HepG2 (cell line): ENCODE measurements around the gene S100A16. TPM values are rescaled to one million over a fixed set of nuclear protein-coding genes. Genes with fewer than 3 reads are reported as not detected.

ENCODE experiments used
- CEBPG ChIP-seq: IDR thresholded peaks from 2 replicates; pipeline ENCODE4 v1.6.1; 2016
- CHD2 ChIP-seq: IDR thresholded peaks from 2 replicates; pipeline ENCODE4 v1.6.1; 2011; ENCODE audit warnings: low read depth, low read length, improper control_type of control experiment
- DDIT3 ChIP-seq: sonication (generic); formaldehyde crosslinking; IDR thresholded peaks from 2 replicates; pipeline ENCODE4 v1.4.0; 2020; ENCODE audit warnings: mild to moderate bottlenecking, missing genetic modification reagents
- ELK4 ChIP-seq: sonication (generic); formaldehyde crosslinking; IDR thresholded peaks from 2 replicates; pipeline ENCODE4 v1.9.0; 2021; ENCODE audit warnings: missing genetic modification reagents, borderline replicate concordance
- GMEB2 ChIP-seq: IDR thresholded peaks from 2 replicates; pipeline ENCODE4 v1.6.1; 2016; ENCODE audit warnings: missing biosample characterization, missing genetic modification reagents, low read depth
- IRF2 ChIP-seq: IDR thresholded peaks from 2 replicates; pipeline ENCODE4 v1.6.1; 2018; ENCODE audit warnings: missing genetic modification reagents, missing compliant biosample characterization
- KAT7 ChIP-seq: IDR thresholded peaks from 2 replicates; pipeline ENCODE4 v1.6.1; 2018; ENCODE audit warnings: borderline replicate concordance, missing compliant biosample characterization
- MED1 ChIP-seq: sonication (generic); formaldehyde crosslinking; IDR thresholded peaks from 2 replicates; pipeline ENCODE4 v1.4.0; 2020; ENCODE audit warnings: missing genetic modification reagents
- NFAT5 ChIP-seq: sonication (generic); formaldehyde crosslinking; IDR thresholded peaks from 2 replicates; pipeline ENCODE4 v1.4.0; 2020; ENCODE audit warnings: missing genetic modification reagents
- NFATC3 ChIP-seq: sonication (generic); formaldehyde crosslinking; IDR thresholded peaks from 2 replicates; pipeline ENCODE4 v1.5.1; 2020; ENCODE audit warnings: mild to moderate bottlenecking, missing genetic modification reagents
- NKX3-1 ChIP-seq: sonication (generic); formaldehyde crosslinking; IDR thresholded peaks from 2 replicates; pipeline ENCODE4 v1.5.0; 2020; ENCODE audit warnings: missing genetic modification reagents
- PAWR ChIP-seq: sonication (generic); formaldehyde crosslinking; IDR thresholded peaks from 2 replicates; pipeline ENCODE4 v1.4.0; 2020; ENCODE audit warnings: missing genetic modification reagents, mild to moderate bottlenecking, borderline replicate concordance
- PHF8 ChIP-seq: sonication (generic); formaldehyde crosslinking; IDR thresholded peaks from 2 replicates; pipeline ENCODE4 v1.5.0; 2020; ENCODE audit warnings: missing genetic modification reagents
- SNAPC2 ChIP-seq: sonication (generic); formaldehyde crosslinking; IDR thresholded peaks from 2 replicates; pipeline ENCODE4 v1.8.1; 2022; ENCODE audit warnings: mild to moderate bottlenecking, missing genetic modification reagents
- XRCC5 ChIP-seq: fragments of 200-400 bp; formaldehyde crosslinking; optimal IDR thresholded peaks from 2 replicates; pipeline ENCODE3; 2017; ENCODE audit warnings: mild to moderate bottlenecking, low read length
- ZBTB21 ChIP-seq: sonication (generic); formaldehyde crosslinking; IDR thresholded peaks from 2 replicates; pipeline ENCODE4 v1.4.0; 2020; ENCODE audit warnings: missing genetic modification reagents
- ZC3H4 ChIP-seq: sonication (generic); formaldehyde crosslinking; IDR thresholded peaks from 2 replicates; pipeline ENCODE4 v1.4.0; 2020; ENCODE audit warnings: missing genetic modification reagents, borderline replicate concordance
- ZEB1 ChIP-seq: IDR thresholded peaks from 2 replicates; pipeline ENCODE4 v1.6.1; 2012; ENCODE audit warnings: mild to moderate bottlenecking, low read depth, inconsistent platforms; ENCODE audit not compliant: insufficient replicate concordance
- ZFP82 ChIP-seq: sonication (generic); formaldehyde crosslinking; IDR thresholded peaks from 2 replicates; pipeline ENCODE4 v1.5.1; 2020; ENCODE audit warnings: mild to moderate bottlenecking, missing genetic modification reagents, borderline replicate concordance
- ZNF256 ChIP-seq: sonication (generic); formaldehyde crosslinking; conservative IDR thresholded peaks from 2 replicates; pipeline ENCODE4 v1.4.0; 2020; ENCODE audit warnings: missing genetic modification reagents
- ZNF468 ChIP-seq: sonication (generic); formaldehyde crosslinking; IDR thresholded peaks from 2 replicates; pipeline ENCODE4 v1.8.0; 2022; ENCODE audit warnings: mild to moderate bottlenecking, moderate library complexity, missing genetic modification reagents
- ZNF556 ChIP-seq: sonication (generic); formaldehyde crosslinking; IDR thresholded peaks from 2 replicates; pipeline ENCODE4 v1.4.0; 2020; ENCODE audit warnings: mild to moderate bottlenecking, missing genetic modification reagents, borderline replicate concordance
- ZNF747 ChIP-seq: sonication (generic); formaldehyde crosslinking; IDR thresholded peaks from 2 replicates; pipeline ENCODE4 v1.8.1; 2023; ENCODE audit warnings: missing genetic modification reagents, mild to moderate bottlenecking, borderline replicate concordance
- polyA plus RNA-seq, 8 experiments: library from polyadenylated mRNA; depleted of rRNA in 3 of 8; stranded (reverse) in 7 of 8; unstranded in 1 of 8; fragments of >200 nt; fragmentation: Illumina TruSeq in 4 of 8; extraction: Trizol in 4 of 8; gene quantifications; 2 replicates each; pipeline versions ENCODE4 v1.2.1 to v1.2.3, GENCODE V29; 2011 to 2016; ENCODE audit warnings: low read depth in 4 of 8, missing spikeins in 1 of 8, mixed read lengths in 1 of 8; ENCODE audit not compliant: insufficient read depth in 1 of 8
- total RNA-seq, 5 experiments: library from RNA; depleted of rRNA; stranded (reverse); fragments of >200 nt; fragmentation: Illumina TruSeq; extraction: Trizol; gene quantifications; 2 replicates each; pipeline ENCODE4 v1.2.3, GENCODE V29; 2016; ENCODE audit warnings: low read depth in 1 of 5

Gene S100A16
- total and polyA plus RNA-seq, 2 of the 13 experiments (the other 11 are each of a cell fraction or from before 2014, with no cell fraction given): 46.0 to 195 TPM

GRCh38 chr1:153608742-153609584 is 4.0 kb downstream of the S100A16 start (continued):
- TF ChIP-seq NFAT5 (CRISPR knock-in tag): no peak
- peak; percentile 27; the same call in 1 of the 2 replicates for TF ChIP-seq ZFP82 (CRISPR knock-in tag)
- no peak for TF ChIP-seq DDIT3
- TF ChIP-seq ZC3H4 (CRISPR knock-in tag): peak; percentile 63; the same call in 1 of the 2 replicates
- no peak for TF ChIP-seq ELK4 (CRISPR knock-in tag)
- TF ChIP-seq PHF8 (CRISPR knock-in tag): no peak; the same call in none of the 2 replicates
- TF ChIP-seq NKX3-1: no peak
- no peak for TF ChIP-seq ZNF468 (CRISPR knock-in tag)
- peak; percentile 73 for TF ChIP-seq ZNF747 (CRISPR knock-in tag)
- no peak for TF ChIP-seq NFATC3
- TF ChIP-seq ZEB1: no peak
- peak; percentile 75 for TF ChIP-seq MED1 (CRISPR knock-in tag)
- peak; percentile 78; the same call in 1 of the 2 replicates for TF ChIP-seq SNAPC2
- peak; percentile 69 for TF ChIP-seq ZNF556 (CRISPR knock-in tag)
- no peak for TF ChIP-seq ZNF256
- TF ChIP-seq ZBTB21 (CRISPR knock-in tag): no peak; the same call in 1 of the 2 replicates
- no peak for TF ChIP-seq KAT7 (CRISPR knock-in tag)
- TF ChIP-seq XRCC5: peak; percentile 36
- TF ChIP-seq CHD2: no peak
- no peak for TF ChIP-seq PAWR (CRISPR knock-in tag)
- TF ChIP-seq IRF2 (CRISPR knock-in tag): peak; percentile 13
- TF ChIP-seq CEBPG: 0 out of 2 replicates have a peak, but pooled peaks have one; percentile 32
- TF ChIP-seq GMEB2: no peak
